Muscle of arm (tissue), 12 donors: ENCODE results near the gene DNAJC15. TPM values are rescaled to one million over a fixed set of nuclear protein-coding genes. Genes with fewer than 3 reads are reported as not detected.

ENCODE experiments used
- DNase-seq: peaks from one replicate; pipeline ENCODE4 v3.0.0-alpha.2; 2013
- polyA plus RNA-seq, 12 donors: library from polyadenylated mRNA; unstranded; fragments of 120-200 nt; gene quantifications; one replicate each; pipeline ENCODE4 v1.2.1, GENCODE V29; 2013; ENCODE audit not compliant: insufficient read length in 12 of 12

DNAJC15 gene
- polyA plus RNA-seq, 12 donors, result 8.5 to 25.0 (median 19.7) TPM; not detected in 1

DNA sequence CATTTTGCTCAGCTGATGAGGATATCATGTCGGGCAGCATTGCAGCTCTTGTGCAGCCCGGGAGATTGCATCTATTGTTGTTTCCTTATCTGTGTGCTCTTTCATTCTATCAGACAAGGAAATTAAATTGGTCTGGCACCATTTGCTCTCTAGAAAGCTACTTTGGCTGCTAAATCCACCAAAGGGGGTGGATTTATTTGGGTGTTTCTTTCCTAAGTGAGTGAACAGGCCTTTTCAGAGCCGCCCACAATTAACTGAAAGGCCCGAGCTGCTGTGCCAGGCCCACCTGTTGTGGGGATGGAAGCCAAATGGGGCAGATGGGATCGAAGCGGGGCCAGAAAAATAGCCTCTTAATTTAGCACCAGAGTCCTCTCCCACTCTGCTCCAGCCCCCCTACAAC is 99.4 kb downstream of the DNAJC15 start:
- no peak for DNase-seq

DNA sequence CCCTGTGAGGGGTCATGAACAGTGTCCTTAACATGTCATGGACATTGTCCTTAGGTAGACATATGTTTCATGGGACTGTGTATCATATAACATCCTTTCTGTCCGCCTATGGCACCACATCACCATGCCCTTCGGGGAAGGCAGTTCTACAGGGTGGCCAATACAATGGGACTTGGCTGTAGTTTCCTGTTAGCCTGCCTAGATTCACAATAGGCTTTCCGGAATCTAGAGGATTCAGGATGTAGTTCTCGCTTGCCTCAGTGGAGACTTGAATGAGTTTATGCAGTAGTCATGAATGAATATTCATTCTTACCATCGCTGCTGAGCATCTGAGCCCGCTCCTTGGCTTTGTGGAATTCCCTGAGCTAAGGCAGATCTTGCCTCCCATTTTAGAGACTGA is 100.5 kb downstream of the DNAJC15 start:
- no peak for DNase-seq

DNA sequence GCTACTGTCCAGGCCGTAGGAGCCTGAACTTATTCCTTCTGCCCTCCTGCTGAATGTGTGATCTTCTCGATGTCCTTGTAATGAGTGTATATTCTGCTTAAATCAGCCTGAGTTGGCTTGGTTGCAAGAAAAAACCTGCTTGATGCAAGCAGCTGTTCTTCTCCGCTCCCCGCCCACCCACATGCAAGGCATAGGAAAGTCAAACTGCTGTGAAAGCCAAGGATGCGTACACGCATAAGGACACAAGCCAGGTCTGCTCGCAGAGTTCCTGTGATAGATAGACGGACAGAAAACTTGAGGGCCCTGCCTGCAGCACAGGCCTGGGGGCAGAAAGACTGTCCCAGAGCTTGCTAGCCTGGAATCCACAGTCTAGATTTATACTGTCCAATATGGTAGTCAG is 101.1 kb downstream of the DNAJC15 start:
- DNase-seq, result no peak

DNA sequence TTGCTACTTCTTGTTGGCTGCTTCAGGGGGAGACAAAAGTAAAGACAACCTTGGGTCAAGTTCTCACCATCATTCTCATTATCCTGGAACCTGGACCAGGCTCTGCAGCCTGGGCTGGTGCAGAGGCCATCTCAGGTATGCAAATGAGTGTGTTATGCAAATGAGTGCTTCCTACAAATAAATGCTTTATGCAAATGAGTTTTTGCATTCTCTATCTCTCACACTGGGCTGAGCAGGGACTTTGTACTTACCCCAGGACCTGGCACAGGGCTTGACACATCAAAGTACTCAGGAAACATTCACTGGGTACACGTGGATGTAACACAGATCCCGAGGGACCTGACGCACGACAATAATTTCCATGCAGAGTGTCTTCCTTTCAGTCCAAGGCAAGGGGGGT is 103.0 kb downstream of the DNAJC15 start:
- no peak for DNase-seq

DNA sequence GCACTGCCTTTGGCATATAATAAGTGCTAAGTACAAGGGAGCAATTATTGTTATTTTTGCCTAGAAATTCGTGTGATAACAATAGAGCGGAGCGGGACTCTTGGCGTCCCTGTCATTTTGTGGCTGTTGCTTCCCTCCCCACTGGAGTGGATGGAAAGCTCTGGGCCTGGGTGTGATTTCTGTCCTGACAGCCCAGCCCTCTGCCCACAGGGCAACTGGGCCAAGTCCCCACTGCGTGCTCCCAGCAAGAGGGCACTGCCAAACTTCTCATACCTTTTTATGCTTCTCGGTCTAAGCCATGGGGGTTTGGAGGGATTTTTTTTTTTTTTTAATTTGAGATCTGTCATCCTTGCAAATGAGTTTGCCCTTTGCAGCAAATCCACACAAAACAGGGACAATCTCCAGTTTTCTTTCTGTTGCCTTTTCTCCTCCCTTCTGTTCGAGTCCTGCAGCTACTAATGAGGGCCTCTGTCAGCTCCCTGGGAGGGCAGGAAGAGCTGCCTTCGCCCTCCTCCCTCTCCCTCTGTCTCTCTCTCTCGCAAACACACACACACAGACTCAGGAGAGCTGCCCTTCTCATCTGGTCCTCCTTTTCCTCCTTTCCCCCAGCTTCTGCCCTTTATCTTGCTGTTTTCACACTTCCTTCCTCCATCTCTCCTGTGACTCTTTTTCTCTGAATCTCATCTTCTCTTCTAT is 103.9 kb downstream of the DNAJC15 start:
- DNase-seq, result no peak

DNA sequence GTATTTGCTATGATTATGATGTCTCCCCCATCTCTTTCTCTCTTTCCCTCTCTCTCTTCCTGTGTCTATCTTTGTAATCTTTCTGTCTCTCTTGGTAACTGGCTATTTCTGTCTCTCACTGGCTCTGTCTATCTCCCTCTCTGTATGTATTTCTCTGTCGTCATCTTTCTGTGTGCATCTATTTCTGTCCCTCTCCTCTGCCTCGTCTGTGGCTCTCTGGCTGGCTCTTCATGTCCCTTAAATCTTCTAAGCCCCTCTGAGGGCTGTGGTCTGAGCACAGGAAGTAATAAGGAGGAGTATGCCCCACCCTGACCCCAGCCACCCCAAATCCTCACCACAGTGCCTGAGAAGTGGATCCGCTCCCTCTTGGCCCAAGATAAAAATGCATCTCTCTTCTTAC is 104.4 kb downstream of the DNAJC15 start:
- no peak for DNase-seq

DNA sequence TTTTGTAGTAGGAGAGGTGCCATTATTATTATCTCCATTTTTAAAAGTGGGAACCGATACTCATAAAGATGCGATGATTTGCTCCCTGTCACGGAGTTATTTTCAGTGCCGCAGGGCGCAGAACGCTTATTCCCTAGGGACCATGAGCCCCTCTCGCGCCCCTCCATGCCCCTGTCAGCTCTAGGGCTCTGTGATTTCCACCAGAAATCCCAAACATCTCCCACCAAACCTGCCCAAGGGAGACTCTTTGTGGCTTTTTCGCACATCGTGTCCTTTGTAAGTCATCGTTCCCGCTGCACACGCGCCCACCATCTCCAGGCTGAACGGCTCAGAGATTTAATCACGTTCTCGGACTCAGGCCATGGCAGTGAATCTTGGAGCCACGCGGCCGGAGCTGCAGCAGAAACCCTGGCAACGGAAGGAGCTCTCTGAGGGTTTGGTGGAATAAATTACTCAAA is 105.1 kb downstream of the DNAJC15 start:
- no peak for DNase-seq

DNA sequence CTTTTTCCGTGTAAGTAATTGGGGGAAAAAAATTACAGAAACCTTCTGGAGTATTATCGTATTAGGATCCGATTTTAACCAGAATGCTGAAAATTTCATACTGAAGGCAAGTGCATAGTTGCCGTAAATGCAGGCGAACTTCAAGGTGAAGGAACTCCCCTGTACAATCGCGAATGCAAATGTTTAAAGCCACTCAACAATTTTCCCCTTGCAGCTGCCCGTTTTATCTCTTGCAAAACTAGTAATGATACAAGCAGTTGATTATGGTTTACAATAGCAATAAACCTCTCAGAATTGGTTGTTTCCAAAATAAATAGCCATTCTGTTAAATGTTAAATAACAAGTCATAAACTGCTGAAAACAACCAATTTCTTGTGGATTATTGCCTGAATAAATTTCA is 105.7 kb downstream of the DNAJC15 start:
- no peak for DNase-seq

DNA sequence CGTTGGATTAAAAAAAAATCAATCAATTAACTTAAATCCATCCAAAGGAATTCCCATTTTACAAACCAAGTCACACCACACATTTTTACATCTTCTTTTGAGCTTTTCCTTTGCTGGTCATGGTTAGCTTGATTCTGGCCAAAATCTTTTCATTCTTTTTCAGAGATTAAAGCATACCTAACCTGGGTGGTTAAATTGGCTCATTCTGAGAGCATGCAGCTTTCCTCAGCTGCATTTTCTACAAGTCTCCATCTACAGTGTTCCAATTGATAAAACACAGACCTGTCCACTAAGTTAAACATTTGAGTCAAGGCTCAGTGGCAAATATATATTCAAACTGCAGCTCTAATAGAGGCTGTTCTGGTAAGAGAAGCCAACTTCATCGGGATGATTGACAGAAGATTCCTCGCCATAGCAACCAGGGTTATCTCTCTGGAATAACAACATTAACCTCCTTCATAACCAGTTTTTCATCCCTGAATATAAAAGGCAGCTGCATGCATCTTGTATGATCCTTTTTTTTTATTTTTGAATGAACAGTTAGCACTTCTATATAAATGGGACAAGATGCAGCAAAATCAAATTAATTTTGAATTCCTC is 106.2 kb downstream of the DNAJC15 start:
- DNase-seq, result no peak

DNA sequence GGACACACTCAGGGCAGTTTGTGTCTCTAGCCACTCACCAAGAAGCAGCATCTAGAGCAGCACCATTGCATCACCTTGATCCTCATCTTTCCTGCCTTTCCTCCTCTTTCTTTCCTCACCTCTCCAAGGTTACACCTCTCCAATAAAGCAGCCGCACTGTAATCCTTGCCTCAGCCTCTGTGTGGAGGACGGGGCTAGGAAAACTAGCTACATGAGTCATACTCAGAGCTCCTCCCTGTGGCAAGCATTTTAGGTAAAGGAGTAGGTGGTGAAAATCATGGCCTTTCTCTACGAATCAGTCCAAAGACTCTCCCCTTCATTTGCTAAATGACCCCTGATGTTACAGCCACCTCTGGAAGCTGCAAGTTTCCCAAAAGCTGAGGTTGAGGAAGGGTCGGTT is 108.9 kb downstream of the DNAJC15 start:
- DNase-seq, result no peak

DNA sequence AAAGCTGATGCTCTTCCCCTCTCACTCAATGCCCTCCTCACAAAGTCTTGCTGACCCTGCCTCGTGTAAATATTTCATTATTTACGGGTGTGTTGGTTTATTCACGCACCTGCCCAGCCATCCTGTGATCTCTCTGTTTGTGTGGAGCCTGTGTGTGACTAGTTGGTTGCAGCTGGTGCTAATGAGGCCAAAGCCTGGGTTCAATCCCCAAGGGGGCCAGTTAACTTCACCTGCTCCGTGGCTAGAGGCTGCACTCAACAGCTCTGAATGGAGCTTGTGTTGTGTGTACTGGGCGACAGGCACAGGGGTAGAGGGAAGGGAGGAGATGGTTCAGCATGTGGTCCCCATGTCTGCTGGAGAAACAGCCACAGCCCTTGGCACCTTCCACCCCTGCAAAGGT is 109.5 kb downstream of the DNAJC15 start:
- DNase-seq, result no peak

DNA sequence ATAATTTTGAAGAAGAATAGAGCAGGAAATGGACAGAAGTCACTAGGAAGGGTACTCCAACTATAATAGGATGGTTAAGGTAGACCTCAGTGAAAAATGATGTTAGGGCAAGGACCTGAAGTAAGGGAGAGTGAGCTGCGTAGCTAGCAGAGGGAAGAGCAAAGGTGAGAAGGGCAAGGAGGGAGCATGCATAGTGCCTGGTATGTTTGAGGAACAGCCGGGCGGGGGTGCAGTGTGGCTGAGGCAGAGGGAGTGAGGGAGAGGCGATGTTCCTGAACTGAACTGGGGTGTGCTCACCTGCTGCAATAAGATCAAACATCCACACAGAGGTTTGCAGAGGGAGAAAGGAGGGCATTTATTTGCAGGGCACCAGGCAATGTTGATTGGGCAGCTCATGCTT is 110.4 kb downstream of the DNAJC15 start:
- DNase-seq, result no peak

DNA sequence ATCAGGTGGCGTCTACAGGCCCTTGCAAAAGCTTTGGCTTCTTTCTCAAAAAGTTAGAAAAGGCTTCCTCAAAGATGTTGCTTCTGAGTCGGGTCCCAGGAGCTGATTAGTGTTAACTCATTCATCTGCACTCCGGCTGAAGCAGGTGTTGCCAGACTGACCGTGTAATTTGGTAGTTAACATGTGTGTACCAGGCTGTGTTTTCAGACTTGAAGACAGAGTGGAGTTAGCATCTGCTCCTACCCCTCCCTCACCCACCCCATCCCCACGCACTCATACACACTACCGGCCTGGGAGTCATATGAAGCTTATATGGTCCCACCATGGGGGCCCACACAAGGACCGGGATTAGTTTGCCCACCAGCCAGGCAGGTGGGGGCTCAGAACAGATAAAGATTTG is 111.5 kb downstream of the DNAJC15 start:
- no peak for DNase-seq

DNA sequence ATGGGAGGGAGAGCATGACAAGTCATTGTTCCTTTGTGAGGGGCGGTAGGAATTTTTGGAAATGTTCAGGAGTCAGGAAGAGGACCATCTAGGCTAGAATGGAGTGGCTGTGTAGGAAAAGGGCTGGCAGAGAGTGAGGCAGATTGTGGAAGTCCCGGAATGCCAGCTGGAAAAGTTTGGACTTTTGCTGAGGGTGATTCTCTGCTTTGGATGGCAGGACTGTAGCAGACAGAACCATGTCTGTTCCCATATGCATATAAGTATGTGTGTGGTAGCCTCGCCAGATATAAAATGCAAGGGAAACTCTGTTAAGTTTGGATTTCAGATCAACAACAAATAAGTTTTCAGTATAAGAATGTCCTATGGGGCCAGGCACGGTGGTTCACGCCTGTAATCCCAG is 112.1 kb downstream of the DNAJC15 start:
- no peak for DNase-seq

DNA sequence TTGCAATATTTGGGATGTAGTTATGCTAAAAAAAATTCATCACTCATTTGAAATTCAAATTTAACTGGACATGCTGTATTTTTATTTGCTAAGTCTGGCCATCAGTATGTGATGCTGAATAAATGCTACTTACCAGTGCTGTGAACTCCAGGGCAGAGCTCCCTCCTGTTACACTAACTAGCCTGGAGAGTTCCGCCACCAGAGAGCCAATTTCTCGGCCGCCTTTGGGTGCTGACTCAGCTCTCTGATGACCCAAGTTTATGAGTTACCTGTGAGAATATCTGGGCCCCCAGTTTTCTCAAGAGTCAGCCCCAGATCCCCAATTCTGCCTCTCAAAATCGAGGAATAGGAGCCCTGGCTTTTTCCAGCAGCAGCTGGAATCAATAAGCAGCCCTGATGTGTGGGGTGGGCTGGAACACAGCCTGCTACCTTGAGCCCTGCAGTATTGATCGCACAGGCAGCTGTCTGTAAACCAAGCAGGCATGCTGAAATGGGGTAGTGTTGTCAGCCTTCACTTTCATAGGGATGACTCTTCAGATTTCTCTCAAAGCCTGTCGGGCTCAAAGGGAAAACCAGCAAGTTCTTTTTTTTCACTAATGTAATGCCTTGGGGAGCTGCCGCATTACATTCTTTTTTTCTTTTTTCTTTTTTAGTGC is 113.7 kb downstream of the DNAJC15 start:
- DNase-seq, result peak; percentile 64

DNA sequence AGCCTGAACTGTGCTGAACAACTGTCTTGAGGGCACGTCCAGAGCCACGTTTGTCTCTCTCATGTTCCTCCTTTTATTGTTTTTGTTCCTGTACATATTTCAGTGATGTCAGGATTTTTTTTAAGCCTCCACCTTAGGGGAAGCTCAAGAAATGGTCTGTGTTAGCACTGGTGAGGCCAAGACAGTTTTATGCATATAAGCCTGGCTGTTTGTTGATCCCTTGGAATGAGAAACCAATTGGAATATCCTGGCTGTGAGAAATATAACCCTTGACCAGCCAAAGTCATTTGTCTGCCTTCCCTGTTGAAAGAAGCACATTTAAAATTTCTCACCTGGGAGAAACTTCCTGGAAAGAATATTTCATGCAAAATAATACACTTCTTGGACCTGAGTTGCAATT is 115.8 kb downstream of the DNAJC15 start:
- DNase-seq, result peak; percentile 67

DNA sequence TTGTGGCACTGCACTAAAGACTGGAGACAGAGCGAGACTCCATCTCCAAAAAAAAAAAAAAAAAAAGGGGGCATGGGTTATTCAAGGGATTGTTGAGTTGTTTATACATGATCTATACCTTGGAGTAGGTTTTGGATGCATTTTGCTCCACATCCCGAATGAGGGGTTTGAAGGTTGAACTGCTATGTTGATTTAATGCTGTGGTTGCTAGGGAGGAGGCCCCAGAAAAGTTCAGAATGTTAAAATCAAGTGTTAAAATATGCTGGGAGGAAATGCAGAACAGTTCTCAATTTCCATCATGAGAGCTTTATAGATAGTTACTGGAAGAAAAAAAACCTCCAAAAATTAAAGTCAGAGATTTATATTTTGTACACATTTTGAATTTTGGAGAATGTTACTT is 116.5 kb downstream of the DNAJC15 start:
- DNase-seq, result no peak

DNA sequence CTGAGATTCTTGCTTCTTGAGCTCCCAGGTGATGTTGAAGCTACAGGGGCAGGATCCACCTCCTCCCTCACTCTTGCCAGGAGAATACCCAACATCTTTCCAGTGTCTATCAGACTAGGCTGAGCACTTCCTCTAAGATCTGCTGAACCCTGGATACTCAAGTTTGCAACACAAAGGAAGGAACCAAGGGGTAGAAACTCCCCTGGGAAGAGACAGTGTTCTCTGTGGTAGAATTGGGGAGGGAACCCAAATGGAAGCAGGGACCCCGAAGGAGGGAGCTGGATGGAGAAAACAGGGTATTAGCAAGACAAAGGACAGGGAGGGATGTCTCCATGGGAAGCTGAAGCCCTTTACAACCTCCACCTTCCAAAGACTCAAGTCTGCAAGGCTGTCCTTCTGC is 117.6 kb downstream of the DNAJC15 start:
- no peak for DNase-seq

DNA sequence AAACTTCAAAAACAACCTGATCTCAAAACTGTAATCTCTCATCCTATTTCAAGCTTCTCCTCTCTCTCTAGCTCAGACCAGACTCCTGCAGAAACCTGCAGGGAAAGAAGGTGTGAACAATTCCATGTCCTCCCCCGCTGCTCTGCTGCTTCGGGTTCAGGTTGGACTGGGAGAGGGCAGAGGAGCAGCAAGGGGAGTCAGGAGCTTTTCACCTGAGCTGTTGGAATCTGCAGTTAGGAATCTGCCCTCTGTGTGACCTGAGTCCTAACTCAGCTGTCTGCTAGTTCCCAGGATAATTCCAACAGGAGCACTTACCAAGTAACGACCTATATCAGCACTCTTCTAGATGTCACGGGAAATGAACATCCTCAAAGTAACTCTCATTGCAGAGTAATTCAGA is 118.3 kb downstream of the DNAJC15 start:
- DNase-seq, result no peak

DNA sequence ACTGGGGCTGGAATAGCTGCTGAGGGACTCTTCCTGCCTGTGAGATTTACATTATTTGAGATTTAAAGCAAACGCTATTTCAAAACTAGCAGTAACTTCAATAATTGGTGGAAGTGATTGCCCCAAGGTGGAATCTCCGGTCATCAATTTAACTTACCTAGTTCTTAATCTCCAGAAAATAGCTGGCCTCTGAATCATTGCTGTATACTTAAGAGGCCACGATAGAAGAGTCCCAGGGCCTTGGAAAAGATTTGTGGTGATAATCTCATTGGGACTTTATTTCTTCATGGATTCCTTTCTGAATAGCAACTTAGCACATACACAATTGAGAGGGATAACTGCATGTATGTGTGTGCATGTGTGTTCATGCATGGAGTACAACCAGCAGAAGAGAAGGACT is 120.2 kb downstream of the DNAJC15 start:
- DNase-seq, result no peak

DNA sequence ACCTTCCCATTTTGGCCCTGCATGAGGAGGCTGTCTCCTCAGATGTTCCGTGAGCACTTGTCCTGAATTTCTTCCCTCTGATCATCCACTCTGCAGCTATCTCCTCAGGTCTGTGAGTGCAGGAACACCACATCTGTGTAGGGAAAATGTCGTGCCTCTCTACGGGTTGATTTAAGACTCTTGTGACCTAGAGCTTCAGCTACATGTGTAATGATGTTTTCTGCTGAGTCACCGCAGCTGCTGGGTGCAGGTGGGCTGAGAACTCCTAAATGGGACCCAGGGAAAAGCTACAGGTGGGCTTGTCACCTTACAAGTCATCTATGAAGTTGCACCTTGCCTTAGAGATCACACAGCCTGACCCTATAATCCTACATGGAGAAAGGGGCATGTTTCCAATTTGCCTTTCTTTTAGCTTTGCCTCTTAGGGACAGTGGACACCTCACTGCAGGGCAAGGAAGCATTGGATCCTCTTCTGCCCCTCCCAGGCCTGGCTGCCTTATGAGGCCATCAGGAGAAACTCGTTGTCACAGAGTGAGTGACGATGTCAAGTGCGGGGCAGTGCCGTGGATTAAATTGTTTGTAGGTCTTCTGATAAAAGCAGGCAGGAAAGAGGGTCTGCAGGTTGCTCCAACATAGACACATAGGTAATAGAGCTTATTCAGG is 122.3 kb downstream of the DNAJC15 start:
- DNase-seq, result no peak

DNA sequence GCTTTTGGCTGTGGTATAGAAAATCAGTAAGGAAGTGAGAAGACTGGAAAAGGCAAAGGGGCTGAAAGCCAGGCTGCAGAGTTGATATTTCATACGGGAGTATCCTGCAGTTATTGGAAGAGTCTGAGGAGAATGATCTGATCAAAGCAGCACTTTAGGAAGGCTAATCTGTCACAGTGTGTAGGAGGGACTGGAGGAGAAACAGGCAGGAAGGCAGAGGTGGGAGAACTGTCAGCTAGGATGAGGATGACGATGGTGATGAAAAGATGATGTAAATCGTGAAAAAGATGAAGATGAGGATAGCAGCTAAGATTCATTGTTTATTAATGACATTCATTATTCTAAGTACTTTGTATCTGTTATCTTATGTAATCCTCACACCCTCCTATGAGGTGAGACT is 123.0 kb downstream of the DNAJC15 start:
- no peak for DNase-seq
